Stimulated activated CD8-positive, alpha-beta memory T cell treated with anti-CD3 and anti-CD28 coated beads, Interleukin-7, amount 100 ng/mL, for 4 hours (primary cell): ENCODE measurements around the gene CGB3.

Experiments used
- DNase-seq, 2 donors: peaks; one replicate each; pipeline ENCODE4 v3.0.0-alpha.2; 2020; ENCODE audit warnings: low read depth in 2 of 2

Gene CGB3

DNA sequence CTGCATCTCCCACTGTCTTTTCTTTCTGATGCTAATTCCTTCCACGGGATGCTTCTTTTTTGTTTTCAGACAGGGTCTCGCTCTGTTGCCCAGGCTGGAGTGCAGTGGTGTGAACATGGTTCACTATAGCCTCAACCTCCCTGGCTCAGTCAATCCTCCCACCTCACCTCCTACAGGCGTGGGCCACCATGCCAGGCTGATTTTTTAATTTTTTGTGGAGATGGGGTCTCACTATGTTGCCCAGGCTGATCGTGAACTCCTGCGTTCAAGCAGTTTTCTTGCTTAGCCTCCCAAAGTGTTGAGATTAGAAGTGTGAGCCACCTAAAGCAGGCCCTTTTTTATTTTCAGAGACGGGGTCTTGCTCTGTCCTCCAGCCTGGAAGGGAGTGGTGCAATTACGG, 35.8 kb downstream of the CGB3 start:
- no peak for DNase-seq

DNA sequence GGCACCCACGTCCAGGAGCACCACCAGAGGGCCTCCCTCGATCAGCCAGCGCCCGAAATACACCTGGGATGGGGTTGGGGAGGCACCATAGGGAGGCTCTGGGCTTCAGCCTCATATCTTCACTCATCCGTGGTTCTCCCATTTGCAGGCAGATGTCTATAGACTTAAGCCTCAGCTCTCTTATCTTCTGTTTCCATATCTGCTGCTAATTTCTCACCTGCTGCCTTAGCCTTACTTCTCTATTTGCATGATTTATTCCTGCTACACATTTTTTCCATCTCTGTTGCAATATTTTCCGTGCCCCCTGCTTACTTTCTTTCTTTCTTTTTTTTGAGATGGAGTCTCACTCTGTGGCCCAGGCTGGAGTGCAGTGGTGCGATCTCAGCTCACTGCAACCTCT, 36.8 kb downstream of the CGB3 start:
- no peak for DNase-seq

DNA sequence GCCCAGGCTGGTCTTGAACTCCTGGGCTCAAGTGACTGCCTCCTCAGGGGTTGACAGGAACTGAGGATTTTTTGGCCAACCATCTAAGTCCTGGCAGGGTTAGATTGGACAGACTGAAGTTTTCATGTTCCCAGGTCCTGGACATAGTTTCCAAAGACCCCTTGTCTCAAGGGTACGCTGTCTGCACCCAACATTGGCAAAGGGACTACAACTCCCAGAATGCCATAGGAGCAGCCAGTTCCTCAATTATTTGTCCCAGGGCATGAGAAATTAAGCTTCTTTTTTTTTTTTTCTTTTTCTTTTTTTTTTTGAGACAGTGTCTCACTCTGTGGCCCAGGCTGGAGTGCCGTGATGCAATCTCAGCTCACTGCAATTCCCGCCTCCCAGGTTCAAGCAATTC, 37.9 kb downstream of the CGB3 start:
- DNase-seq = no peak

DNA sequence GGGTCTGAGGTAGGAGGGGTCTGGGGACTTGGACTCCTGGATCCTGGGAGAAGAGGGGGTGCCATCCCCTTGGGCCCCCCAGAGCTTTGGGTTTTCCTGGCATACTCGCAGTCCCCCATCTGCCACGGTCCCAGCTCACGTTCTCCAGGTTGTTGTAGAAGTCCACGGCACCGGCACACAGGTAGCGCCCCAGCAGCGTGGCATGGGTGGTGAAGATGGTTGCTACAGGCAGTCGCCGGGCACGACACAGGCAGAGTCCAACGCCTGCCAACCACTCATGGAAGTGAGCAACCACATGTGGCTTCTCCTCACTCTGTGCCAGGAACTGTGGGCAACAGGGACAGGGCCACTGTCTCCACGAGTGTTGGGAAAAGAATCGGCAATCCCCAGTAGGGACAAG, 38.4 kb downstream of the CGB3 start:
- no peak for DNase-seq

DNA sequence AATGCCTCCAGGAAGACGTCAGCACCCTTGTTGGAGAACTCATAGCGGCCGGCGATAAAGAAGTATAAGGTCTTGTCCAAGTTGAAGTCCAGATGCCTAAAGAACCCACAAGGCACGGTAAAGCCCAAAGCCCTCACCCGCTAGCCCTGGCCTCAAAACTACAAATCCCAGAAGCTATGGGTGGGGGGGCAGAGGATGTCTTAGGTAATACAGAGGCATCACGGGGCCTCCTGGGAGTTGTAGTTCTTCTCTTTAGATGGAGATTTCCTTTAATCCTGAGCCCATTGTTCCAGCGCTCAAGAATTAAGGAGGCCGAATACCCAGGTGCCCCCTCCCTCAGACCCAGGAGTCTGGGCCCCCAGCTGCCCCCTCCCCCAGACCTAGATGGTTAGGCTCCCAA, 41.9 kb downstream of the CGB3 start:
- no peak for DNase-seq

DNA sequence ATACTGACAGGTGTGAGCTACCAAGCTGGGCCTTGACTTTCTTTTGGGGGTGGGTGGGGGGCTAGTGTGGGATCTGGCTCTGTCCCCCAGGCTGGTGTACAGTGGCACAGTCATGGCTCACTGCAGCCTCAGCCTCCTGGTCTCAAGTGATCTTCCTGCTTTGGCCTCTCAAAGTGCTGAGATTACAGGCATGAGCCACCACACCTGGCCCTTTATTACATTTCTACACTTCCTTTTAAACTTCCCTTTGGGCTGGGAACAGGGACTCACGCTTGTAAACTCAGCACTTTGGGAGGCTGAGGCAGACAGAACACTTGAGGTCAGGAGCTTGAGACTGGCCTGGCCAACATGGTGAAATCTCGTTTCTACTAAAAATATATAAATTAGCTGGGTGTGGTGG, 47.1 kb downstream of the CGB3 start:
- DNase-seq = no peak

DNA sequence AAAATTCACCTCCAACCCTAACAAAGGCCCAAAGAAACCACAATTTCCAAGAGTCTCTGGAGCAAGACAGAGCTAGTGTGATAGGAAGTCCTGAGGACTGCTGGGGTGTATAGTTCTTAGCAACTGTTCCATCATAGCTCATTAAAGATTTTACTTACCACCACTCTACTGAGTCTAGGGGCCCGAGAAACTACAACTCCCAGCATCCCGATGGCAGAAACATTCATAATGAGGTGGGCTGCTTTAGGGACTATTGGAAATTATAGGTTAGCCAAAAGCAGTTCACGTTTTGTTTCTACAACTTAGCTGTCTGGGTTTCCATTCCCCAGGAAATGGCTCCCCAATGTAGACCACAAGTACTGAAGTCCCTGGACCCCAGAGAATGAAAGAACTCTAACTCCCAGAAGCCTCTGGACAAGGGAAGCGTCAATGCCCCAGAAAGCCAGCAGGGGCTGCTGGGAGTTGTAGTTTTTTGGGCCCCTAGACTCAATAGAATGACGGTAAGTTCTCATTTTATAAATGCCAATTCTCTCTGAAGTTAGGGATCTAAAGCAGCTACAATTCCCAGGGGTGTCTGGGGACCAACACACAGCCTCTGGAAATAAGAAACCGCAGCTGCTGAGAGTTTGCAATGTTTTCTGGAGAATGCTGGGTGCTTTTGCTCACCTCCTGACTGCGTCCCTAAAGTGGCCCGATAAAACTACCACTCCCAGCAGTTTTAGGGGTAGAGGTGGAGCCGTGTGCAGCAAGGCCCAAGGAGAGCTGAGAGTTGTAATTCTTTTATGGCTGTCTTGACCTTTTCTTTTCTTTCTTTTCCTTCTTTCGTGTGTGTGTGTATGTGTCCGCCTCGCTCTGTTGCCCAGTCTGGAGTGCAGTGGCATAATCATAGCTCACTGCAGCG, 47.9 kb downstream of the CGB3 start:
- no peak for DNase-seq
